ENCODE results near the gene GOLGA3.

GRCh38 chr12:132858718-132859266 is 30.1 kb upstream of the GOLGA3 start:
- no peak for TF ChIP-seq CTCF (conservative IDR thresholded peaks at IDR 0.05; ENCODE audit: low read depth, low read length)
- TF ChIP-seq EZH2 (IDR thresholded peaks at IDR 0.05; ENCODE audit: low read length, unreplicated experiment) = no peak
